ENCODE results near the gene AFP.
A peak's percentile ranks its signal among the peaks of the same experiment; 100 is the strongest.

AFP gene

DNA sequence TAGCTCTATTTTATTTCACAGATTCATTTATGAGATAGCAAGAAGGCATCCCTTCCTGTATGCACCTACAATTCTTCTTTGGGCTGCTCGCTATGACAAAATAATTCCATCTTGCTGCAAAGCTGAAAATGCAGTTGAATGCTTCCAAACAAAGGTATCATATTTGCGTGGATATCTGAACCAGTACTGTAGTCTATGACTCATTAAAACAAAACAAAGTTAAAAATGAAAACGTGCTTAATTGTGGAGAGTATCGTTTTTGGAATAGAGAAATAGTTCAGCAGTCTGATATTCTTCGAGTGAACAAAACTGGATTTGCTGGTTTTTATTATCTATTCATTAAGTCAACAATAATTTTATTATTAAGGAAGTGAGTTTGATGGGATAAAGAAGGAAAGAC lies 6.3 kb downstream of the AFP start:
- Histone ChIP-seq H3K9ac (ENCODE audit: low read length) (no peak overlapping the region), H3K79me1 (ENCODE audit: low read length) (no peaks in the 10 kb centered on the region), H3K14ac (ENCODE audit: low read length) (no peak overlapping the region), H3K23ac (ENCODE audit: low read length) (no peak overlapping the region), H4K8ac (ENCODE audit: low read depth, low read length) (no peak overlapping the region), H3K36me3 (ENCODE audit: control insufficient read depth in 1 of 2, insufficient read depth in 2 of 2, low read length in 2 of 2) (no peaks in the 10 kb centered on the region), H3K9me3 (ENCODE audit: insufficient read depth, low read depth, low read length) (no peaks in the 10 kb centered on the region), H3K27me3 (ENCODE audit: insufficient read depth, low read length) (no peaks in the 10 kb centered on the region), H2AFZ (ENCODE audit: insufficient read depth, low read length, poor library complexity) (no peak overlapping the region), H3K4ac (ENCODE audit: low read depth, low read length) (no peak overlapping the region), H3K4me3 (ENCODE audit: low read depth, low read length) (no peak overlapping the region), H2AK5ac (ENCODE audit: low read length) (no peak overlapping the region), H4K91ac (ENCODE audit: low read depth, low read length) (no peak overlapping the region), H2BK12ac (ENCODE audit: low read length) (no peak overlapping the region), H2BK120ac (ENCODE audit: insufficient read depth, low read length, poor library complexity) (no peak overlapping the region), H3K79me2 (ENCODE audit: control insufficient read depth, insufficient read depth, low read length, poor library complexity) (no peaks in the 10 kb centered on the region), H3K18ac (ENCODE audit: low read length) (no peak overlapping the region), H3K4me1 (ENCODE audit: control insufficient read depth in 1 of 2, insufficient read depth in 2 of 2, low read length in 2 of 2) (no peaks in the 10 kb centered on the region), H3K4me2 (ENCODE audit: low read length) (no peak overlapping the region), H2BK5ac (ENCODE audit: low read depth, low read length, poor library complexity) (no peak overlapping the region), H3K27ac (ENCODE audit: low read depth, low read length) (no peak overlapping the region), H4K12ac (ENCODE audit: low read depth, low read length) (no peak overlapping the region)
- DNase-seq = no peak
- no CpG with 5 or more reads among the region's 5 CpGs for WGBS (ENCODE audit: extremely low coverage, insufficient coverage, insufficient read length)

DNA sequence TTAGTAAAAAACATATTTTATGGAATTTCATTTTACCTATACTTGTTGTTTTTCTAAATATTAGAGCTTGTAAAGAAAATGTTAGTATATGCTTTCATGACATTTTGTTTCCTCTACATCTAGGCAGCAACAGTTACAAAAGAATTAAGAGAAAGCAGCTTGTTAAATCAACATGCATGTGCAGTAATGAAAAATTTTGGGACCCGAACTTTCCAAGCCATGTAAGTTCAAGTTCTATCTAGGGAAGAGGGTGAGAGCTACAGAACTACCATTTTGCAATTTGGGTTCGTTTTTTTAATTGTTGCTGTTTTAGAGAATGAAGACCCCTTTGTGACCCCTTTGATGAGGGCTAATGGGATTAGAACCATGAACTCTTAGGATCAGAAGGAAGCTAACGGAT lies 7.2 kb downstream of the AFP start:
- H3K4me2 ChIP-seq (ENCODE audit: low read length) = no peak overlapping the region

DNA sequence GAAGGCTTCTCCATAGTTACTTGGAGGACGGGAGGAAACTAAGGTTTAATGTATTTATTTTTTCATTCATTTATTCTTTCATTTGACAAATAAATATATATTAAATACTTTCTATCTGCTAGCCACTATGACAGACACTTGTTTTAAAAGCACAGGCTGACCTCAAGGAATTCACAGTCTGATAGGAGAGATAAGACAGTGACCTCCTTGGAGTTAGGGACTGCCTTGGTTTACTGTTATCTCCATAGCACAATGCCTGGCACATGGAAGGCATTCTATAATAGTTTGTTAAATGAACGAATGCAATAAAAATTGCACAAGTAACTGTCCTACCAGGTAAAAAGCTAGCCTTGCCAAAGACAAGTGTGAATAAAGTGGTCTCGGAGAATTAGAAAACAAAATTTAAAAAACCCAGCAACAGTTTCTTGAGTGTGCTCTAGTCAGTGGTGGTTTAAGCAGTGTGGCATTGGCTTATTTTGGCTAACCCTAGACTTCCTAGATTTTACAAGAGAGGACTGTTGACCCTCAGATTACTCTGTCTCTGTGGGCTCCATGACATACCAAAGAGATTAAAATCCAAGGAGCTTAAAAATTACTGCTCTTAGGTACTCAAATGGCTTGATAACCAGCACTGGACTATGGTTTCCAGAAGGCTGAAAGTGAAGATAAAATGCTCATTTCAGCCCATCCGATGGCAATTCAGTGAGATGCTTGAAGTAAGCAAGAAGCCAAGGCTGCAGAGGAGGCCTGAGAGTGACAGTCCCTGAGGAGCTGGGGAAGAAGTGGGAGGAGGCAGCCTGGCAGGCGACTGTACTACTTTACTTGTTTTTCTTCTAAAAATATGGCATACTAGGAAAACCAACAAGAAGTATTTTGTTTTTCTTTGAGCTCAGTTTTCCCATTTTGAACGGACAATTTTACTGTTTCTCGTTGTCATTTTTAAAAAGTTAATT lies 9.6 kb downstream of the AFP start:
- Histone ChIP-seq H3K27ac (ENCODE audit: low read depth, low read length) (no peak overlapping the region), H3K27me3 (ENCODE audit: insufficient read depth, low read length) (no peaks in the 10 kb centered on the region), H2BK5ac (ENCODE audit: low read depth, low read length, poor library complexity) (no peak overlapping the region), H3K9me3 (ENCODE audit: insufficient read depth, low read depth, low read length) (no peaks in the 10 kb centered on the region), H3K23ac (ENCODE audit: low read length) (no peak overlapping the region), H3K79me1 (ENCODE audit: low read length) (peaks cover 2% of the 10 kb centered on the region), H3K4me3 (ENCODE audit: low read depth, low read length) (no peak overlapping the region), H4K91ac (ENCODE audit: low read depth, low read length) (no peak overlapping the region), H2AK5ac (ENCODE audit: low read length) (no peak overlapping the region), H3K18ac (ENCODE audit: low read length) (no peak overlapping the region), H2BK12ac (ENCODE audit: low read length) (no peak overlapping the region), H3K36me3 (ENCODE audit: control insufficient read depth in 1 of 2, insufficient read depth in 2 of 2, low read length in 2 of 2) (no peaks in the 10 kb centered on the region), H4K8ac (ENCODE audit: low read depth, low read length) (no peak overlapping the region), H3K4me1 (ENCODE audit: control insufficient read depth in 1 of 2, insufficient read depth in 2 of 2, low read length in 2 of 2) (peaks cover 2 to 3% of the 10 kb centered on the region in 2 experiments), H4K12ac (ENCODE audit: low read depth, low read length) (no peak overlapping the region), H3K14ac (ENCODE audit: low read length) (no peak overlapping the region), H3K79me2 (ENCODE audit: control insufficient read depth, insufficient read depth, low read length, poor library complexity) (no peaks in the 10 kb centered on the region), H3K4ac (ENCODE audit: low read depth, low read length) (no peak overlapping the region), H3K4me2 (ENCODE audit: low read length) (no peak overlapping the region), H2AFZ (ENCODE audit: insufficient read depth, low read length, poor library complexity) (no peak overlapping the region), H3K9ac (ENCODE audit: low read length) (peak overlapping the region; percentile 14), H2BK120ac (ENCODE audit: insufficient read depth, low read length, poor library complexity) (no peak overlapping the region)
- no peak for DNase-seq
- no CpG with 5 or more reads among the region's 7 CpGs for WGBS (ENCODE audit: extremely low coverage, insufficient coverage, insufficient read length)

More for the DNA sequence above, 7.2 kb downstream of the AFP start:
- no peak overlapping the region for H3K4me3 ChIP-seq (ENCODE audit: low read depth, low read length)
- no peak overlapping the region for H4K8ac ChIP-seq (ENCODE audit: low read depth, low read length)
- no peak overlapping the region for H3K4ac ChIP-seq (ENCODE audit: low read depth, low read length)
- no peak overlapping the region for H2BK120ac ChIP-seq (ENCODE audit: insufficient read depth, low read length, poor library complexity)
- H2AK5ac ChIP-seq (ENCODE audit: low read length) = no peak overlapping the region
- H3K27me3 ChIP-seq (ENCODE audit: insufficient read depth, low read length) = no peaks in the 10 kb centered on the region
- no peak overlapping the region for H3K23ac ChIP-seq (ENCODE audit: low read length)
- no peaks in the 10 kb centered on the region for H3K79me1 ChIP-seq (ENCODE audit: low read length)
- H4K12ac ChIP-seq (ENCODE audit: low read depth, low read length) = no peak overlapping the region
- no peak overlapping the region for H3K9ac ChIP-seq (ENCODE audit: low read length)
- DNase-seq = no peak
- no peak overlapping the region for H3K27ac ChIP-seq (ENCODE audit: low read depth, low read length)
- no CpG with 5 or more reads among the region's 3 CpGs for WGBS (ENCODE audit: extremely low coverage, insufficient coverage, insufficient read length)
- no peak overlapping the region for H3K18ac ChIP-seq (ENCODE audit: low read length)
- H2AFZ ChIP-seq (ENCODE audit: insufficient read depth, low read length, poor library complexity) = no peak overlapping the region
- no peak overlapping the region for H4K91ac ChIP-seq (ENCODE audit: low read depth, low read length)
- no peaks in the 10 kb centered on the region for H3K9me3 ChIP-seq (ENCODE audit: insufficient read depth, low read depth, low read length)
- no peak overlapping the region for H2BK12ac ChIP-seq (ENCODE audit: low read length)
- no peaks in the 10 kb centered on the region for H3K4me1 ChIP-seq (ENCODE audit: control insufficient read depth in 1 of 2, insufficient read depth in 2 of 2, low read length in 2 of 2)
- H2BK5ac ChIP-seq (ENCODE audit: low read depth, low read length, poor library complexity) = no peak overlapping the region
- H3K14ac ChIP-seq (ENCODE audit: low read length) = no peak overlapping the region
- no peaks in the 10 kb centered on the region for H3K36me3 ChIP-seq (ENCODE audit: control insufficient read depth in 1 of 2, insufficient read depth in 2 of 2, low read length in 2 of 2)
- no peaks in the 10 kb centered on the region for H3K79me2 ChIP-seq (ENCODE audit: control insufficient read depth, insufficient read depth, low read length, poor library complexity)

DNA sequence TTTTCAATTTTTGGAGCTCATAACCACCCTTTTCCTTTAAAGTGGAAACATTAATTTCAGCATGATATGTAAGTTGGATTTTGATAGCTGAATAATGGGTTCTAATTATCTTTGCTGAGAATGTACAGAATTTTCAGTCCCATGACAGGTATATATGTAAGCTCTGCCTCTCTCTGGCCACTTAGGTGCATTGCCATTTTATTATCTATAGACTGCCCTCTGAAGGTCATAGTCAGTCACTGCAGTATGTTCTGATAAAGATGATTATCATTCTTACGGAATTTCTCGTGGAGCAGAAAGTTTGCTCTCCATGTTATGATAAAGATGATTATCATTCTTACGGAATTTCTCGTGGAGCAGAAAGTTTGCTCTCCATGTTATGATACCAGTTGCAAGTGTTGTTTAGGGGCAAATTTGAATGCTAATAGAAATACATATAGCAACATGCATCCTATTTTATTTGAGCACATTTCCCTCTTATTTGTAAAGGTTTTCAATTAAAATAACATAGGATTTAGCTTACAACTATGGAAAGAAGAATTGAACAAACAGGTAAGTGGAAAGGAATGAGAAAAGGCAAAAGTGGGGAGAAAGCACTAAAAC lies 10.4 kb downstream of the AFP start:
- DNase-seq = peak; percentile 3 to 81
- no CpG with 5 or more reads among the region's 4 CpGs for WGBS (ENCODE audit: extremely low coverage, insufficient coverage, insufficient read length)
- H3K79me2 ChIP-seq (ENCODE audit: control insufficient read depth, insufficient read depth, low read length, poor library complexity) = no peaks in the 10 kb centered on the region
- H2BK12ac ChIP-seq (ENCODE audit: low read length) = no peak overlapping the region
- H3K27me3 ChIP-seq (ENCODE audit: insufficient read depth, low read length) = no peaks in the 10 kb centered on the region
- no peaks in the 10 kb centered on the region for H3K9me3 ChIP-seq (ENCODE audit: insufficient read depth, low read depth, low read length)
- H3K4me2 ChIP-seq (ENCODE audit: low read length) = no peak overlapping the region
- no peak overlapping the region for H3K18ac ChIP-seq (ENCODE audit: low read length)
- no peak overlapping the region for H3K9ac ChIP-seq (ENCODE audit: low read length)
- H3K4me1 ChIP-seq (ENCODE audit: control insufficient read depth in 1 of 2, insufficient read depth in 2 of 2, low read length in 2 of 2) = peaks cover 4% of the 10 kb centered on the region in 2 experiments
- no peak overlapping the region for H2BK5ac ChIP-seq (ENCODE audit: low read depth, low read length, poor library complexity)
- no peak overlapping the region for H3K14ac ChIP-seq (ENCODE audit: low read length)
- no peak overlapping the region for H4K91ac ChIP-seq (ENCODE audit: low read depth, low read length)
- no peaks in the 10 kb centered on the region for H3K36me3 ChIP-seq (ENCODE audit: control insufficient read depth in 1 of 2, insufficient read depth in 2 of 2, low read length in 2 of 2)
- H3K4me3 ChIP-seq (ENCODE audit: low read depth, low read length) = no peak overlapping the region
- H3K79me1 ChIP-seq (ENCODE audit: low read length) = peaks cover 2% of the 10 kb centered on the region
- no peak overlapping the region for H4K8ac ChIP-seq (ENCODE audit: low read depth, low read length)
- H3K4ac ChIP-seq (ENCODE audit: low read depth, low read length) = no peak overlapping the region
- H2BK120ac ChIP-seq (ENCODE audit: insufficient read depth, low read length, poor library complexity) = no peak overlapping the region
- H4K12ac ChIP-seq (ENCODE audit: low read depth, low read length) = no peak overlapping the region
- H3K23ac ChIP-seq (ENCODE audit: low read length) = no peak overlapping the region
- no peak overlapping the region for H3K27ac ChIP-seq (ENCODE audit: low read depth, low read length)
- no peak overlapping the region for H2AK5ac ChIP-seq (ENCODE audit: low read length)
- H2AFZ ChIP-seq (ENCODE audit: insufficient read depth, low read length, poor library complexity) = no peak overlapping the region

Measured in trophoblast cell (in vitro differentiated cells and primary cell).